Astrocyte (in vitro differentiated cells and primary cell): Measurements from ENCODE around the gene RNF125. TPM values are rescaled to one million over a fixed set of nuclear protein-coding genes. Genes with fewer than 3 reads are reported as not detected.

Experiments
- DNase-seq: peaks from one replicate; pipeline ENCODE4 v3.0.0-alpha.2; 2010; ENCODE audit warnings: low read depth
- FAIRE-seq: peaks from 2 replicates; lab custom pipeline; 2011; peaks lifted over from hg19 to GRCh38; lab: Jason Lieb, UNC
- H2AFZ ChIP-seq: 2 replicates; pipeline ENCODE4 v1.6.0; 2012; ENCODE audit warnings: low read depth, low read length, inconsistent platforms
- H3K27ac ChIP-seq: 2 replicates; pipeline ENCODE4 v1.5.1; 2011; ENCODE audit warnings: low read depth, low read length, inconsistent platforms
- H3K27me3 ChIP-seq: 2 replicates; pipeline ENCODE4 v1.6.0; 2011; ENCODE audit warnings: low read length, inconsistent platforms; ENCODE audit not compliant: insufficient read depth
- H3K36me3 ChIP-seq: 2 replicates; pipeline ENCODE4 v1.5.1; 2011; ENCODE audit warnings: low read length, inconsistent platforms; ENCODE audit not compliant: insufficient read depth
- H3K4me1 ChIP-seq: 2 replicates; pipeline ENCODE4 v1.5.1; 2011; ENCODE audit warnings: low read length, inconsistent platforms; ENCODE audit not compliant: insufficient read depth
- H3K4me2 ChIP-seq: 2 replicates; pipeline ENCODE4 v1.6.0; 2012; ENCODE audit warnings: low read length, inconsistent platforms
- H3K4me3 ChIP-seq: 2 replicates; pipeline ENCODE4 v1.5.1; 2011; ENCODE audit warnings: low read depth, mild to moderate bottlenecking, low read length, inconsistent platforms; ENCODE audit not compliant: insufficient read depth
- H3K79me2 ChIP-seq: 2 replicates; pipeline ENCODE4 v1.6.0; 2012; ENCODE audit warnings: mild to moderate bottlenecking, low read length, inconsistent platforms; ENCODE audit not compliant: insufficient read depth
- H3K9ac ChIP-seq: 2 replicates; pipeline ENCODE4 v1.6.0; 2012; ENCODE audit warnings: mild to moderate bottlenecking, low read length, inconsistent platforms
- H3K9me3 ChIP-seq: 2 replicates; pipeline ENCODE4 v1.5.1; 2012; ENCODE audit warnings: low read depth, mild to moderate bottlenecking, low read length, inconsistent platforms; ENCODE audit not compliant: insufficient read depth
- H4K20me1 ChIP-seq: 2 replicates; pipeline ENCODE4 v1.6.0; 2012; ENCODE audit warnings: low read length, inconsistent platforms; ENCODE audit not compliant: insufficient read depth
- H3K27ac Mint-ChIP-seq: one replicate; pipeline ENCODE4 v1.8.0; 2021; ENCODE audit warnings: mild to moderate bottlenecking, mixed read lengths; ENCODE audit not compliant: unreplicated experiment
- H3K27me3 Mint-ChIP-seq: one replicate; pipeline ENCODE4 v1.8.0; 2021; ENCODE audit warnings: low read depth, mixed read lengths; ENCODE audit not compliant: unreplicated experiment
- H3K36me3 Mint-ChIP-seq: one replicate; pipeline ENCODE4 v1.8.0; 2021; ENCODE audit warnings: low read depth, mixed read lengths; ENCODE audit not compliant: unreplicated experiment
- H3K4me1 Mint-ChIP-seq: one replicate; pipeline ENCODE4 v1.8.0; 2021; ENCODE audit warnings: low read depth, mixed read lengths; ENCODE audit not compliant: unreplicated experiment
- H3K4me3 Mint-ChIP-seq: one replicate; pipeline ENCODE4 v1.8.0; 2021; ENCODE audit warnings: mild to moderate bottlenecking, moderate library complexity, mixed read lengths; ENCODE audit not compliant: unreplicated experiment
- H3K9me3 Mint-ChIP-seq: one replicate; pipeline ENCODE4 v1.8.0; 2021; ENCODE audit warnings: mild to moderate bottlenecking, mixed read lengths; ENCODE audit not compliant: unreplicated experiment
- EZH2 ChIP-seq: IDR thresholded peaks from 2 replicates; pipeline ENCODE4 v1.6.1; 2012; ENCODE audit warnings: mild to moderate bottlenecking, low read length, inconsistent platforms; ENCODE audit not compliant: insufficient read depth
- total RNA-seq: library from RNA; stranded (reverse); gene quantifications from 2 replicates; pipeline ENCODE4 v1.2.1, GENCODE V29; 2021
- TF ChIP-seq, protein P1 (sequence below): IDR thresholded peaks from 2 replicates; pipeline ENCODE4 v1.5.1; 2011; ENCODE audit warnings: low read depth, mild to moderate bottlenecking, inconsistent platforms, low read length, moderate library complexity; ENCODE audit not compliant: insufficient read depth

RNF125 gene
- total RNA-seq, 1 donor from 2014 or later = 1.9 TPM

DNA sequence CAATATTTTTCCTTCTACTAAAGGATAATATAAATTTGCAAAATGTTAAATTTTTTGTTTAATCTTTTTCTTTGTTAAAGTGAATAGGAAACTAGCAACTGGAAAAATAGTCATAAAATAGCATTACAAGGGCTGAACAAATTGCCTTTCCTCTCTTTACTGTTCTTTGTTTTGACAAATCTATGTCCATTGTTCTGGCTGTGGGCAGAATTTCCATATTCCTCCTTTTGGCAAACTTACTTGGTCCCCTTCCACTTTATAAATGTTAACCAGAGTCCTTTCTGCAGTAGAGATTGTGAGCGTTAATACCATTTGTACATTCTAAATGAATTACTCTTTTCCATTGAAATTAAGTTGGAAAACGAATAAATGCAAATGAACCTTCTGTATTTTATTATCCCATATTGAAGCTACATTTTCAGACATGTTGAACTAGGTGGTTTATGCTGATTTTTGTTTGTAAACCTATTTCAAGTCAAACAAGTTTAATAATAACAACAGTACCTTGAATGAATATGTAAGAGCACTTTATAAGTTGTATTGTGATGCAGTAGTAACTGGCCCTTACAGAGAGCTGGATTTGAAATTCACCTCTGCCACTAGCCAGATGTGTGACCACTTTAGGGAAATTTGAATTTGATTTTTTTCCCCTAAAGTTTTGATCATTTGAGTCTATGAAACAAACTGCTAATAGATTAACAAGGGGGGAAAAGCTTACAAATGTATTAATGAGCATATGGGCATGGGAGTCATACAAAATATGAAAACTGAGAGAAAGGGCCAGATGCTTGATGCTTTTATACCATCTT lies 3.3 kb downstream of the RNF125 start:
- FAIRE-seq = no peak
- H3K4me1 Mint-ChIP-seq = no peaks in the 10 kb centered on the region
- H3K27ac ChIP-seq = no peak overlapping the region
- no peak overlapping the region for H3K27ac Mint-ChIP-seq
- no peak overlapping the region for H3K4me2 ChIP-seq
- TF ChIP-seq, protein P1, sequence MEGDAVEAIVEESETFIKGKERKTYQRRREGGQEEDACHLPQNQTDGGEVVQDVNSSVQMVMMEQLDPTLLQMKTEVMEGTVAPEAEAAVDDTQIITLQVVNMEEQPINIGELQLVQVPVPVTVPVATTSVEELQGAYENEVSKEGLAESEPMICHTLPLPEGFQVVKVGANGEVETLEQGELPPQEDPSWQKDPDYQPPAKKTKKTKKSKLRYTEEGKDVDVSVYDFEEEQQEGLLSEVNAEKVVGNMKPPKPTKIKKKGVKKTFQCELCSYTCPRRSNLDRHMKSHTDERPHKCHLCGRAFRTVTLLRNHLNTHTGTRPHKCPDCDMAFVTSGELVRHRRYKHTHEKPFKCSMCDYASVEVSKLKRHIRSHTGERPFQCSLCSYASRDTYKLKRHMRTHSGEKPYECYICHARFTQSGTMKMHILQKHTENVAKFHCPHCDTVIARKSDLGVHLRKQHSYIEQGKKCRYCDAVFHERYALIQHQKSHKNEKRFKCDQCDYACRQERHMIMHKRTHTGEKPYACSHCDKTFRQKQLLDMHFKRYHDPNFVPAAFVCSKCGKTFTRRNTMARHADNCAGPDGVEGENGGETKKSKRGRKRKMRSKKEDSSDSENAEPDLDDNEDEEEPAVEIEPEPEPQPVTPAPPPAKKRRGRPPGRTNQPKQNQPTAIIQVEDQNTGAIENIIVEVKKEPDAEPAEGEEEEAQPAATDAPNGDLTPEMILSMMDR = no peak
- no peak for TF ChIP-seq EZH2
- peaks cover 8% of the 10 kb centered on the region for H3K4me1 ChIP-seq
- H3K4me3 ChIP-seq = no peak overlapping the region
- H3K27me3 Mint-ChIP-seq = peaks cover 3% of the 10 kb centered on the region
- no peak overlapping the region for H2AFZ ChIP-seq
- DNase-seq = no peak
- H3K9ac ChIP-seq = no peak overlapping the region
- peaks cover 4% of the 10 kb centered on the region for H3K27me3 ChIP-seq
- no peaks in the 10 kb centered on the region for H3K79me2 ChIP-seq
- H3K36me3 ChIP-seq = no peaks in the 10 kb centered on the region
- no peak overlapping the region for H3K4me3 Mint-ChIP-seq
- no peaks in the 10 kb centered on the region for H3K9me3 Mint-ChIP-seq
- no peaks in the 10 kb centered on the region for H4K20me1 ChIP-seq
- H3K9me3 ChIP-seq = no peaks in the 10 kb centered on the region
- H3K36me3 Mint-ChIP-seq = no peaks in the 10 kb centered on the region

DNA sequence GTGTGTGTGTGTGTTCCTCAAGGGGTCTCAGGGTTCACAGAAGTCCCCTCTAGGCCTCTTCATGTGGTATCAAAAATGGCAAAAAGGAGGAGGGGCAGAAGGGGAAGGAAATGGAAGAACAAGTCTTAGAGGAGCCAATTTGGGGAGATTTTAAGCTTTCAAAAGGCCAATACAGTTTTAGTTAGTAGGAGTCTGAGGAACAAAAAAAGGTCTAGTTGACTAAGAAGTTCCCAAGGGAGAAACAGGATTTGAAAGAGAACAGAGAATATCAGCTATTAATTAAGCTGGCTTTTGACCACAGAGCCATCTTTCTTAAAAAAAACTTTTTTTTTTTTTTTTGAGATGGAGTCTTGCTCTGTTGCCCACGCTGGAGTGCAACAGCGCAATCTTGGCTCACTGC lies 7.1 kb downstream of the RNF125 start:
- Histone ChIP-seq H3K79me2 (no peaks in the 10 kb centered on the region), H3K4me1 (no peaks in the 10 kb centered on the region), H3K27ac (no peak overlapping the region), H3K9me3 (no peaks in the 10 kb centered on the region), H3K36me3 (no peaks in the 10 kb centered on the region), H3K27me3 (no peaks in the 10 kb centered on the region), H3K4me2 (no peak overlapping the region), H2AFZ (no peak overlapping the region), H3K4me3 (no peak overlapping the region), H4K20me1 (no peaks in the 10 kb centered on the region), H3K9ac (no peak overlapping the region)
- DNase-seq (no peak), FAIRE-seq (no peak)
- H3K27ac Mint-ChIP-seq = no peak overlapping the region
- H3K4me1 Mint-ChIP-seq = no peaks in the 10 kb centered on the region
- no peaks in the 10 kb centered on the region for H3K27me3 Mint-ChIP-seq
- peaks cover 4% of the 10 kb centered on the region for H3K9me3 Mint-ChIP-seq
- TF ChIP-seq EZH2 = no peak
- no peak overlapping the region for H3K4me3 Mint-ChIP-seq
- H3K36me3 Mint-ChIP-seq = no peaks in the 10 kb centered on the region

- H3K4me2 ChIP-seq = no peak overlapping the region
- H3K27ac Mint-ChIP-seq = no peak overlapping the region
- H3K9me3 ChIP-seq = no peaks in the 10 kb centered on the region
- no peak overlapping the region for H3K27ac ChIP-seq
- peaks cover 4% of the 10 kb centered on the region for H3K9me3 Mint-ChIP-seq
- H3K27me3 ChIP-seq = no peaks in the 10 kb centered on the region
- no peak for TF ChIP-seq EZH2
- TF ChIP-seq, protein P1 = no peak
- no peak overlapping the region for H3K9ac ChIP-seq
- H3K36me3 ChIP-seq = no peaks in the 10 kb centered on the region
- DNase-seq (no peak), FAIRE-seq (no peak)
- H3K36me3 Mint-ChIP-seq = no peaks in the 10 kb centered on the region
- no peaks in the 10 kb centered on the region for H3K4me1 ChIP-seq
- H3K79me2 ChIP-seq = no peaks in the 10 kb centered on the region
- H2AFZ ChIP-seq = no peak overlapping the region
- H3K4me3 Mint-ChIP-seq = no peak overlapping the region
- H4K20me1 ChIP-seq = no peaks in the 10 kb centered on the region
- no peak overlapping the region for H3K4me3 ChIP-seq
- H3K27me3 Mint-ChIP-seq = no peaks in the 10 kb centered on the region
- no peaks in the 10 kb centered on the region for H3K4me1 Mint-ChIP-seq
Observed at GRCh38 chr18:32026491-32027086, 8.0 kb downstream of the RNF125 start.
